Inflammatory macrophage treated with lipopolysaccharide for 4 hours (primary cell): ENCODE results near the gene PLPP7.
"Not testable (repeated sequence)": the region's sequence is repeated elsewhere in the genome, so short reads cannot be mapped to it uniquely, and the experiment has no call there.

ENCODE experiments used
- DNase-seq: peaks from one replicate; pipeline ENCODE4 v3.0.0-alpha.2; 2020

The PLPP7 gene

GRCh38 chr9:131289301-131290035 lies at the start of gene PLPP7:
TSS of gene PLPP7 (plus strand) at chr9:131289723. CDS start at chr9:131289998, 275 bp downstream.
- DNase-seq = peak; percentile 25

GRCh38 chr9:131240047-131240921 lies 49.2 kb upstream of the PLPP7 start:
- DNase-seq = no peak

- not testable (repeated sequence) for DNase-seq
These were observed 45.2 kb upstream of the PLPP7 start for GRCh38 chr9:131244331-131244730.

GRCh38 chr9:131246618-131247017 lies 42.9 kb upstream of the PLPP7 start:
- DNase-seq = no peak

DNA sequence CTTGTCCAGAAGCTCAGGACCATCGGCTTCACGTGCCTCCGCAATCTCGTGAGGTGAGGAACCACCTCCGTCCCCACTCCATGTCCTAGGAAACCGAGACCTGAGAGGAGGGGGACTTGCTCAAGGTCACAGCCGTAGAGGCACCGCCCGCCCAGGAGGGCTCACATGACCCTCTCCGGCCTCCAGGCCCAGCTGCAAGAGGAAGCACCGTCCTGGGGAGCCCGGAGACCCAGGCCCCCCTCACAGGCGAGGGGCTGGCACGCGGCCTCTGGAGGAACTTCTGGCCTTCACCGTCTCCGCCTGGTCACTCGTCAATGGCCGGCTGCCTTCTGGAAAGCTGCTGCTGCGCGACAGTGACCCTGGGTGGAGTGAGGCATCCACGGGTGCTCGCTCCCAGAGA lies 37.4 kb upstream of the PLPP7 start:
- peak; percentile 22 for DNase-seq

- peak; percentile 92 for DNase-seq
These were observed 35.5 kb upstream of the PLPP7 start for GRCh38 chr9:131253891-131254491.

DNA sequence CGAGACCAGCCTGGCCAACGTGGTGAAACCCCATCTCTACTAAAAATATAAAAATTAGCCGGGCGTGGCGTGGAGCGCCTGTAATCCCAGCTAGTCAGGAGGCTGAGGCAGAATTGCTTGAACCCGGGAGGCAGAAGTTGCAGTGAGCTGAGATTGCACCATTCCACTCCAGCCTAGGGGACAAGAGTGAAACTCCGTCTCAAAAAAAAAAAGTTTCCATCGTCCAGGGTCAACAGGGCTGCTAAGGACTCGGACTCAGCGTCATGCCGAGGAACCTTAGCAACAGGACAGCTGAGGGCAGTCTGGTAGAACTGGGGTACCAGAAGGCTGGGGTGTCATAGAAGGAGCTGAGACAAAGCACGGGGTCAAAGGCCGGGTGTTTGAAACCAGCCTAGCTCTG lies 34.9 kb upstream of the PLPP7 start:
- DNase-seq = peak; percentile 47

DNA sequence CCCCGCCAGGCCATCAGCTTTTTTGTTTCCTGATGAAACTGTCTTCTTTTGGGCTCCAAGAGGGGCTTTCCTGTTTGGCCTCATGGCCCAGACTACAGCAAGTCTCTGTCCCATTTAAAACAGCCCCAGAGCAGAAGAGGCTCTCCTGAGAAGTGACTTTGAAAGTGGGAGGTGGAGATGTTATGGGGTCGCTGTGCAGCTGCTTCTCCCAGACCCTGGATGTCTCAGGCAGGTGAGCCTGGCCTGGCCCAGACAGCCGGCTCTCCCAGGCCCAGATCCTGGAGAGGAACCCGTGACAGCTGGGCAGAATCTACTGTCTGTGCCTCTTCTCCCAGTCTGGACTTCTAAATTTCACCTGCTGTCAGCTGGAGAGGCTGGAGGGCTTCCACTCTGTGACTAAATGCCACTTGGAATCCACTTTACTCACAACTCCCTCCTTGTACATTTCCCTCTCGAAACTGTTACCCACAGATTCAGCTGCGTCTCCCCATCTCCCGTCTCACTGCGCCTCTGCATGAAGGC lies 33.8 kb upstream of the PLPP7 start:
- DNase-seq = peak; percentile 23

DNA sequence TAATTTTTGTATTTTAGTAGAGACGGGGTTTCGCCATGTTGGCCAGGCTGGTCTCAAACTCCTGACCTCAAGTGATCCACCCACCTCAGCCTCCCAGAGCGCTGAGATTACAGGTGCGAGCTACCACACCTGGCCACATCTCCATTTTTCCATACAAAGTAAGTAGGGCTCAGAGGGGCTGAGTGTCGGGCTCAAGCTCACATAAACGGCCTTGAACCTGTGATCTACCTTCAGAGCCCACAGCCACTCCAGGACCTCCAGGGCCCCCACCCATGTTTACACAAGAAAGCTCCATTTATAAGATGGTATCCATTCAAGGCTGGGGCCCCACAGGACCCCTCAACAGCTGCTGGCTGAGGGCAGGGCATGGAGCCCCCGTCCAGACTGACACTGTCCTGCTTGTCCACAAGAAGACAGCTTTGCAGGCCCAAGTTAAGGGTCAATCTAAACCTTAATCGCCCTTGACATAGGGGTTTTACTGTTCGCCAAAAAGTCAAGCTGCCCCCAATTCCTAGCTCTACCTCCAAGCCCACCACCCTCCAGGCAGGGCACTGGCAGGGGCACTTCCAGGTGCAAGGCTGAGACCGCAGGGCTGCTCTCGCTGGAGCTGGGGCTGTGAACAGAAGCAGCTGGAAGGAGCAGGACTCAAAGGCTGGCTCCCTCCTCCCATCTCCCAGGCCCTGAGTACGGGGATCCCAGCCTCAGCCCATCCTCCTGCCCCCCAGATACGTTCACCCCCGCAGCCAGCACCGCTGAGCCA lies 32.1 kb upstream of the PLPP7 start:
- no peak for DNase-seq

DNA sequence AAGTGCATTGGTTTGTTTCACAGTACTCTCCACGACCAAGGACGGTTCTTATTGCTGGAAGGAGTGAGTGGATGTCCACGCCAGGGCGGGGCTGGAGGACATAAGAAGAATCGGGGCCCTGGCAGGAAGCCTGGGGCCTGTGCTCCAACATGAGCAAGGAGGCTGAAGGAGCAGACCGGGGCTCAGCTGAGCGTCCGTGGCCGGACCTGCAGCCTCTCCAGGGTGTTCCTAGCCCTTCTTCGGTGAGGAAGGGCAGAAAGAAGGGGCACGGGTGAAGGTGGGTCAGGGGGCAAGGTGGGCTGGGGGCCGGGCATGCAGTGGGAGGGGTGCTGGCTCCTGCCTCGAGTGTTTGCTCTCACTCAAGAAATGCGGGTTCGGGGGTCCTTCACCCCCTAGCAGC lies 31.3 kb upstream of the PLPP7 start:
- no peak for DNase-seq

- no peak for DNase-seq
These were observed 30.7 kb upstream of the PLPP7 start for GRCh38 chr9:131258698-131259431.

DNA sequence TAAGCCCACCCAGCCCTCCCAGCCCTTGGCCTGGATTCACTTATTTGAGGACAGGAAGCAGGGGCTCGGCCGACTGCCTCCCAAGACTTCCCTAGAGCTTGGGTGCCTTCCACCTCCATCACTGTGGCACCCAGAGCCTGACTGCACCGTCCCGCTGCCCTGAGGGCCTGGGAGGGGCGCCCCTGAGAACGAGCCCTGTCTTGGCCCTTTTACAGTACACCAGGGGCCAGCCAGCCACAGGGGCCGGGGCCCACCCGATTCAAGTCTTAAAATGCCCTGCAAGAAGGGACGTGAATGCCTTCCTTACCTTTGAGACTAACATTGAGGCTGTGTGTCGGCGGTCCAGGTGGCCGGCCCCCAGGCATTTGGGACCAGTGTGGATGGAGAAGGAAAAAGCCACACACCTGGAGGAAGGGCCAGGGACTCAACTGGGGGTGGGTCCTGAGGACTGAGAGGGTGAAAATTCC lies 30.1 kb upstream of the PLPP7 start:
- no peak for DNase-seq

GRCh38 chr9:131259916-131260597 lies 29.5 kb upstream of the PLPP7 start:
- no peak for DNase-seq

DNA sequence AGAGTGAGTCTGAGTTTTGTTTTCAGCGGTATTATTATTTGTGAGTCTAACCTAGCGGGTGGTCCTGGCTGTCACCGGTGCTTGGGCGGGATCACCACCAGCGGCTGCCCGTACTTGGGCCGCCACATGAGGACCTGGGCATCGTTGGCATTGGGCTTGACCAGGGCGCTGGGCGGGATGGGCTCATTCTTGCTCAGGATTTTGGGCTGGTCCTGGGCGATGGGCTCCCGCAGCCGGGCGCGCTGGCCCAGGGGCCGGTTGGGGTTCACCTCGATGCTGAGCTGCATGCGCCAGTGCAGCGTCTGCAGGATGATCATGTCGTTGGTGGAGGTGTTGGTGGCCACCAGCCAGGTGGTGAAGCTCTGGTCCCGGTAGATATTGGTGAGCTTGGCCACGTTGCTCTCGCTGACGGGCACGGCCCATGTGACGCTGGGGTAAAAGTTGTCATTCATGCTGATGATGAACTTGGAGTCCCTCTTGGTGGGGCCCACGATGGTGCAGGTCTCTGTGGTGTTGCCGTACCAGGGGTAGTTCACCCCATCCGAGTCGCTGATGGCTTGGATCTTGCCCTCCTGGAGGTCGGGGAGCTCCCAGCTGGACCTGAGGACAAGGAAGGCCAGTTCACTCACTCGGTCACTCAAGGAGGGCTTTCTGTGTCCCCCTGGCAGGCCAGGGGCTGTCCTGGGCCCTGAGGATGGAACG lies 28.6 kb upstream of the PLPP7 start:
- no peak for DNase-seq

GRCh38 chr9:131262327-131263032 lies 27.0 kb upstream of the PLPP7 start:
- DNase-seq = peak; percentile 76

DNA sequence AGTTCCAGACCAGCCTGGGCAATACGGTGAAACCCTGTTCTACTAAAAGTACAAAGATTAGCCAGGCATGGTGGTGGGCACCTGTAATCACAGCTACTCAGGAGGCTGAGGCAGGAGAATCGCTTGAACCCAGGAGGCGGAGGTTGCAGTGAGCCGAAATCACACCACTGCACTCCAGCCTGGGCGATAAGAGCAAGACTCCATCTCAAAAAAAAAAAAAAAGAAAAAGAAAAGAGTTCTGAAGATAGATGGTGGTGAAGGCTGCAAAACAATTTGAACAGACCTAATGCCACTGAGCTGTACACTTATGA lies 26.5 kb upstream of the PLPP7 start:
- DNase-seq = not testable (repeated sequence)

DNA sequence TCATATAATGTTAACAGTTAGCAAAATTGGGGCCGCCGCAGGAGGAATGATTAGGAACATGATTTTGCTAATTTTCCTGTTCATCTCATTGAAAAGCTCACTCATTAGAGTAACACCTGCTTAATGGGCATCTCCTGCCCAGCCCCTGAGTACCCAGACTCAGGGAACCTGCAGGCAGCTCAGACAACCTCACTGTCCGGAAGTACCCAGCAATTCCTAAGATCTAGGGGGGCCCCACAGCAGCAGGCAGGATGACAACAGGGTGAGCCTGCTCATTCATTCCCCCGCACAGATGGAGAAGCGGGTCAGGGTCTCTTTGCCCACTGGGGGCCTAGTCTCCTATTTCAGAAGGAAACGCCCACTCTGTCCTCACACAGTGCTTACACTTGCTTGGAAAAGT lies 25.8 kb upstream of the PLPP7 start:
- no peak for DNase-seq

DNA sequence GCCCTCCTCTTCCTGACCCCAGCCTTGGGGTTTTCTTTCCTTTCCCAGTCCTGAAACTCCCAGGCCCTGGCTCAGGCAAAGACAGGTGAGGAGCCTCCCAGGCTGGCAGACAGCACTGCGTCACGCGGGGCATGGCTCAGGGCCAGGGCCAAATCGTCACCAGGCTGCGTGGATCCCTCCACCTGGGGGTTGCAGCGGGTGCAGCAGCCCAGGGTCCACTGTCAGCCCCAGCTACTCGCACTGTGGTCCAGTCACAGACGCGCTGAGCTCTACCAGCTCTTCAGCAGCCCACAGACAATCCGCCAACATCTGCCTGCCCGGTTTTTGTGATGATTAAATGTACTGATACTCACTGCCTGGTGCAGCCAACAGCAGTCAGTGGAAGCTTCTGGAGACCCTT lies 25.3 kb upstream of the PLPP7 start:
- no peak for DNase-seq

DNA sequence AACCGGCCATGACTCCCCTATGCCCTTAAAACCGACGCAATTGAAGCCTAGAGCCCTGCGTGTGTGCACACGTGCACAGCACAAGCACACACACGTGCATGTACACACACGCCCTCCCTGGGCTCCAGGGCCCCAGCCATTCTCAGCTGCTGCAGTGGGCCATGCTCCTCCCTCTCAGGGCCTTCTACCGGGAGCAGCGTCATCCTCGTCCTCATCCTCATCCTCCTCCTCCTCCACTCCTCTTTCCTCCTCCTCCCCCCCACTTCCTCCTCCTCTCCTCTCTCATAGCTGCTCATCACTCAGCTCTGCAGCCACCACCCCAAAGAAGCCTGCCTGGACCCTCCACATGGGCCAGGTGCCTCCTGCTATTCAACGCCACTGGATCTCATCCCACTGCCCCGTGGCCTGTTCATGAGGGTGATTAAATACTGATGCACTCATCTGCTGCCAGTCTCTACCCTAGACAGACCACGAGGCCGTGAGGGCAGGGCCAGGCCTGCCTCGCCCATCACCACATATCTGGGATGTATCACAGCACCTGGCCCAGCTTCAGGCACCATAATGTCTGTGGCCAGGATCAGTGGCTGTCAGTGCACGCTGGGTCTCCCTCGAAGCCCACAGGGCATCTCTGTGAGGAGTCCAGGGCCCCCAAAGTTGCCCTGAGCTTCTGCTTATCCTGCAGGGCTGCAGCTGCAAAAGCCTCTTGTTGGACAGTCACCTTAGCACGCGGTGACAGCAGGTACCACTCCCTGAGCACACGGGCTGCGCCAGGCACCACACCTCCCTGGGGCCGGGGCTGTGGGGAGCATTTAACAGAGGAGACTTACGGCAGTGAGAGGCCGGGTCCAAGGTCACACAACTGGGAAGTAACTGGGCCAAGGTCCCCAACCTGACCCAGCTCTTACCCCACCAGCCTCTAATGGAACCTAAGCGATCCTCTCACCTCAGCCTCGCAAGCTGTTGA lies 23.0 kb upstream of the PLPP7 start:
- peak; percentile 16 for DNase-seq
